ENCODE data around the gene ADGRD2. TPM values are rescaled to one million over a fixed set of nuclear protein-coding genes. Genes with fewer than 3 reads are reported as not detected.

ADGRD2 gene
- total RNA-seq, 2 experiments from 2014 or later: not detected

DNA sequence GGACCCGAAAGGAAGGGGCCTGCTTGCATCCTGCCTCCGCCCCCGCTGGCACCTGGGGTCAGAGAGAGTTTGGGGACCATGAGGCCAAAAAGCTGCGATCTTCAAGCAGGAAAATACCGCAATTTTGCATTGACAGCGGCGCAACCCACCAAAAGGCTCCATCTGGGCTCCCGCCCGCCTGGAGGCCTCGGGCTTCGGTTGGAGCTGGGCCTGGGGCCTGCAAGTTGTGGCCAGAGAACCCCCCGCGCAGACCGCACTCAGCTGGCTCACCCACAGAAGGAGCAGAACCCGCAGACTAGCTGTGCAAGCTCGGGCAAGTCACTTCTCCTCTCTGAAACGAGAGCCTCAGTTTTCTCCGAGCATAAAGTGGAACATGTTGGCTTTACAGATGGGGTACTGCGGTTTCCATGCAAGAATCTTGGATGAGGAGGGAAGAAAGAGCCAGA, 55.7 kb downstream of the ADGRD2 start:
- H3K4me3 Mint-ChIP-seq: no peak overlapping the region
- H3K9me3 Mint-ChIP-seq: no peaks in the 10 kb centered on the region
- peaks cover 21% of the 10 kb centered on the region for H3K27me3 Mint-ChIP-seq
- POLR2A ChIA-PET: no interaction called here
- peaks cover 8% of the 10 kb centered on the region for H3K4me1 Mint-ChIP-seq (ENCODE audit: low read depth)
- DNase-seq: no peak
- intact Hi-C loops (cut with micrococcal nuclease): no loop called here
- peaks cover 1% of the 10 kb centered on the region for H3K36me3 Mint-ChIP-seq
- CTCF ChIA-PET: interaction anchor here (0.8 kb wide), 1 partner anchor 1161 kb away, joined by 3 read pairs; no protein-coding TSS in a partner anchor
- H3K27ac Mint-ChIP-seq: no peak overlapping the region

DNA sequence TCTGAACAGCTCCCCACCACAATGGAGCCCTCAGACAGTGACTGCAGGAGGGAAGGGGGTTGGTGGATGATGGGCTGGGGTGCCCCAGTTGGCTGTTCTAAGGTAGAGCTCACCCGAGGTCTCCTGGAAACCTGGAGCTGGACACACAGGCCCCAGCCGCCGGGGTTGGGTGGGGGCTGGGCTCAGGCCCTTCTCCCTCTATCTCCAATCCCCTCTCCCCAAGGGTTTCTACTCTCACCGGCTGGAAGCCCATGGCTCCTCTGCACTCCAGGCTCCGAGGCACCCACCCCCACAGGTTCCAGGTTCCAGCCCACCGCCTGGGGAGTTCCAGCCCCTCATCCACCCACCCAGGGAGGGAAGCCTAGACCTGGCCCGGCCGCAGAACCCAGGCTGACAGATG, 56.2 kb downstream of the ADGRD2 start:
- H3K27me3 Mint-ChIP-seq: peaks cover 21% of the 10 kb centered on the region
- intact Hi-C loops (cut with micrococcal nuclease): no loop called here
- H3K4me3 Mint-ChIP-seq: no peak overlapping the region
- POLR2A ChIA-PET: no interaction called here
- no peaks in the 10 kb centered on the region for H3K9me3 Mint-ChIP-seq
- H3K4me1 Mint-ChIP-seq (ENCODE audit: low read depth): peaks cover 8% of the 10 kb centered on the region
- no peak overlapping the region for H3K27ac Mint-ChIP-seq
- DNase-seq: no peak
- CTCF ChIA-PET: interaction anchor here (0.8 kb wide), 1 partner anchor 1161 kb away, joined by 3 read pairs; no protein-coding TSS in a partner anchor
- H3K36me3 Mint-ChIP-seq: peaks cover 1% of the 10 kb centered on the region

GRCh38 chr9:124506931-124507879, 57.0 kb downstream of the ADGRD2 start, which contains the start of gene NR5A1:
Gene NR5A1, minus strand, starts transcription at chr9:124507399. Its CDS starts 4,004 bp downstream, at chr9:124503395.
- CTCF ChIA-PET: no interaction called here
- POLR2A ChIA-PET: no interaction called here
- Mint-ChIP-seq H3K4me1 (ENCODE audit: low read depth) (peaks cover 8% of the 10 kb centered on the region), H3K4me3 (no peak within 1 kb of the TSS), H3K27me3 (peaks cover 20% of the 10 kb centered on the region), H3K9me3 (no peaks in the 10 kb centered on the region), H3K27ac (no peak within 1 kb of the TSS), H3K36me3 (peaks cover 1% of the 10 kb centered on the region)
- intact Hi-C loops (cut with micrococcal nuclease): no loop called here
- DNase-seq: no peak

- ChIA-PET CTCF (no interaction called here), POLR2A (no interaction called here)
- no peak overlapping the region for H3K4me3 Mint-ChIP-seq
- H3K36me3 Mint-ChIP-seq: peaks cover 1% of the 10 kb centered on the region
- H3K9me3 Mint-ChIP-seq: no peaks in the 10 kb centered on the region
- peaks cover 8% of the 10 kb centered on the region for H3K4me1 Mint-ChIP-seq (ENCODE audit: low read depth)
- peaks cover 21% of the 10 kb centered on the region for H3K27me3 Mint-ChIP-seq
- intact Hi-C loops (cut with micrococcal nuclease): no loop called here
- no peak for DNase-seq
- H3K27ac Mint-ChIP-seq: no peak overlapping the region
Measured at GRCh38 chr9:124507880-124508423, 57.7 kb downstream of the ADGRD2 start.

GRCh38 chr9:124510650-124511425, 60.6 kb downstream of the ADGRD2 start:
- Mint-ChIP-seq H3K36me3 (no peaks in the 10 kb centered on the region), H3K4me1 (ENCODE audit: low read depth) (no peaks in the 10 kb centered on the region), H3K27me3 (peaks cover 8% of the 10 kb centered on the region), H3K9me3 (no peaks in the 10 kb centered on the region), H3K4me3 (no peak overlapping the region), H3K27ac (no peak overlapping the region)
- ChIA-PET POLR2A (no interaction called here), CTCF (interaction anchor here (0.6 to 0.9 kb wide), 2 partner anchors 26 kb away, joined by 3 to 5 read pairs; no protein-coding TSS in a partner anchor)
- intact Hi-C loops (cut with micrococcal nuclease): no loop called here
- DNase-seq: no peak

GRCh38 chr9:124511426-124511840, 61.2 kb downstream of the ADGRD2 start:
- intact Hi-C loops (cut with micrococcal nuclease): no loop called here
- CTCF ChIA-PET: interaction anchor here (0.9 kb wide), 1 partner anchor 25 kb away, joined by 3 read pairs; no protein-coding TSS in a partner anchor
- Mint-ChIP-seq H3K4me3 (no peak overlapping the region), H3K27me3 (peaks cover 5% of the 10 kb centered on the region), H3K27ac (no peak overlapping the region), H3K9me3 (no peaks in the 10 kb centered on the region), H3K36me3 (no peaks in the 10 kb centered on the region), H3K4me1 (ENCODE audit: low read depth) (no peaks in the 10 kb centered on the region)
- no peak for DNase-seq
- POLR2A ChIA-PET: no interaction called here

DNA sequence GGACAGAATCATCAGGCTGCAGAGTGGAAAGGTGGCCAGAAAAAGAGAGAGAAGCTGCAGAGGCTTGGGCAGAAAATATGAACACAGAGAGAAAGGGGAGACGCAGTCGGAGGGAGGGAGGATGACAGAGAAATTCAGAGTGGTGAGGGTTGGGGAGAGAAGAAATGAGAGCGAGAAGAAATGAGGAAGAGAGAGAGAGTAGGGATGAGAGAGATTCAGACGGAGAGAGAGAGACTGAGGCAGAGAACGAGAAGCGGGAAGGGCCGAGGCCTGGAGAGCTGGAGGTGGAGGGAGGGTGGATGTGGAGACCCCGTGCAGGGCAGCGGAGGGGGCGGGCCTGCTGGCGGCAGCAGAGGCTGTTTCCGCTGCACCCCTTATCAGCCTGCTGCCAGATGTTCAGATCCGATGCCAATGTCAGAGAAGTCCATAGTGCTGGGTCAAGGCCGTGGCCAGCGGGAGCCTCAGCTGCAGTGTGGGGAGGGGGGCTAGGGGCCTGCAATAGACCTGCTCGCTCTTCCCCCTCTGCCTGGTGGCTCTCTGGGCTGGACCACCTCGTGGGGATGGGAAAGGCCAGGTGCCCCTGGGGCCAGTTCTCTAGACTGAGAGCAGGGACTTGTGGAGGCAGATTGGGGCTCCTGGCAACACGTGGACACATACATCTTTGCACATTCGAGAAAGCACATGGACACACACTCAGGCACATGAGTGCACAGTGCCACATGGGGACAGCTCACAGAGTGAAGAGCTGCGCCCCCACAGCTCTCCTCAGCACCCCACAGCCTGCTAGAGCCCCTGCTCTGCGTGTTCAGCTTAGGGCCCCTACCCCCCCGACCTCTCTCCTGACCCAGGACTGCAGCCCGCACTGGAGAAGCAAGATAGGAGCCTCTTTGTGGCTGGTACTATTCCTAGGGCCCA, 61.9 kb downstream of the ADGRD2 start:
- no peaks in the 10 kb centered on the region for H3K4me1 Mint-ChIP-seq (ENCODE audit: low read depth)
- H3K27me3 Mint-ChIP-seq: peaks cover 7% of the 10 kb centered on the region
- H3K36me3 Mint-ChIP-seq: no peaks in the 10 kb centered on the region
- H3K27ac Mint-ChIP-seq: no peak overlapping the region
- no peaks in the 10 kb centered on the region for H3K9me3 Mint-ChIP-seq
- ChIA-PET CTCF (interaction anchor here (0.9 kb wide), 1 partner anchor 25 kb away, joined by 3 read pairs; no protein-coding TSS in a partner anchor), POLR2A (interaction anchor here (0.6 kb wide), 1 partner anchor 60 kb away, joined by 4 read pairs; no protein-coding TSS in a partner anchor)
- DNase-seq: no peak
- H3K4me3 Mint-ChIP-seq: no peak overlapping the region
- intact Hi-C loops (cut with micrococcal nuclease): no loop called here

- Mint-ChIP-seq H3K36me3 (no peaks in the 10 kb centered on the region), H3K9me3 (no peaks in the 10 kb centered on the region), H3K27ac (no peak overlapping the region), H3K27me3 (peaks cover 9% of the 10 kb centered on the region), H3K4me1 (ENCODE audit: low read depth) (no peaks in the 10 kb centered on the region), H3K4me3 (no peak overlapping the region)
- CTCF ChIA-PET: no interaction called here
- no peak for DNase-seq
- POLR2A ChIA-PET: no interaction called here
- intact Hi-C loops (cut with micrococcal nuclease): no loop called here
Measured at GRCh38 chr9:124512806-124513204, 62.6 kb downstream of the ADGRD2 start.

- no peak for DNase-seq
- H3K27ac Mint-ChIP-seq: no peak overlapping the region
- CTCF ChIA-PET: no interaction called here
- no peaks in the 10 kb centered on the region for H3K36me3 Mint-ChIP-seq
- no peaks in the 10 kb centered on the region for H3K9me3 Mint-ChIP-seq
- POLR2A ChIA-PET: no interaction called here
- no peaks in the 10 kb centered on the region for H3K4me1 Mint-ChIP-seq (ENCODE audit: low read depth)
- peaks cover 9% of the 10 kb centered on the region for H3K27me3 Mint-ChIP-seq
- intact Hi-C loops (cut with micrococcal nuclease): no loop called here
- no peak overlapping the region for H3K4me3 Mint-ChIP-seq
Measured at GRCh38 chr9:124513376-124513994, 63.2 kb downstream of the ADGRD2 start.

- intact Hi-C loops (cut with micrococcal nuclease): no loop called here
- no peak overlapping the region for H3K4me3 Mint-ChIP-seq
- no peaks in the 10 kb centered on the region for H3K9me3 Mint-ChIP-seq
- H3K36me3 Mint-ChIP-seq: no peaks in the 10 kb centered on the region
- peaks cover 9% of the 10 kb centered on the region for H3K27me3 Mint-ChIP-seq
- CTCF ChIA-PET: no interaction called here
- H3K4me1 Mint-ChIP-seq (ENCODE audit: low read depth): no peaks in the 10 kb centered on the region
- POLR2A ChIA-PET: no interaction called here
- no peak overlapping the region for H3K27ac Mint-ChIP-seq
- DNase-seq: no peak
Measured at GRCh38 chr9:124514125-124514524, 63.9 kb downstream of the ADGRD2 start.

GRCh38 chr9:124514874-124515273, 64.6 kb downstream of the ADGRD2 start:
- Mint-ChIP-seq H3K36me3 (no peaks in the 10 kb centered on the region), H3K4me3 (no peak overlapping the region), H3K27me3 (peaks cover 10% of the 10 kb centered on the region), H3K9me3 (no peaks in the 10 kb centered on the region), H3K4me1 (ENCODE audit: low read depth) (no peaks in the 10 kb centered on the region), H3K27ac (no peak overlapping the region)
- ChIA-PET POLR2A (interaction anchor here (0.5 kb wide), 1 partner anchor 61 kb away, joined by 3 read pairs; no protein-coding TSS in a partner anchor), CTCF (interaction anchor here (0.6 kb wide), 1 partner anchor 21 kb away, joined by 3 read pairs; no protein-coding TSS in a partner anchor)
- intact Hi-C loops (cut with micrococcal nuclease): no loop called here
- DNase-seq: no peak

All from activated CD4-positive, alpha-beta memory T cell treated with anti-CD3 and anti-CD28 coated beads for 36 hours (primary cell).